H1 (cell line): ENCODE data around the gene SEMA7A. TPM values are rescaled to one million over a fixed set of nuclear protein-coding genes. Genes with fewer than 3 reads are reported as not detected.

Experiments used
- CTCF ChIA-PET: fragments of 300-600 bp; sonication (Branson Sonifier 250); formaldehyde crosslinking; loops from one replicate; lab custom pipeline; 2021; ENCODE audit not compliant: partially characterized antibody; lab: Charles Lee
- POLR2A ChIA-PET: fragments of 300-600 bp; sonication (Branson Sonifier 250); formaldehyde crosslinking; loops from one replicate; lab custom pipeline; 2021; ENCODE audit warnings: inconsistent platforms; ENCODE audit not compliant: partially characterized antibody; lab: Charles Lee
- DNase-seq, 2 experiments: peaks; one replicate each; pipeline versions ENCODE4 v3.0.0 to v3.0.0-alpha.2; 2010 to 2022; ENCODE audit warnings: low spot score in 2 of 2, low read depth in 1 of 2, mixed read lengths in 1 of 2
- FAIRE-seq: peaks from 2 replicates; lab custom pipeline; 2011; peaks lifted over from hg19 to GRCh38; lab: Jason Lieb, UNC
- H2AFZ ChIP-seq: 2 replicates; pipeline ENCODE4 v1.8.1; 2012; ENCODE audit warnings: low read length, inconsistent platforms
- H2AK5ac ChIP-seq: 2 replicates; pipeline ENCODE4 v1.6.1; 2013; ENCODE audit warnings: low read depth, low read length
- H2BK120ac ChIP-seq: replicated peaks from 2 replicates; pipeline ENCODE3; 2013; ENCODE audit warnings: low read depth, low read length, inconsistent platforms
- H2BK12ac ChIP-seq: 2 replicates; pipeline ENCODE4 v1.6.1; 2013; ENCODE audit warnings: low read depth, low read length
- H2BK15ac ChIP-seq: 2 replicates; pipeline ENCODE4 v1.6.1; 2013; ENCODE audit warnings: low read length
- H2BK20ac ChIP-seq: 2 replicates; pipeline ENCODE4 v1.6.1; 2013; ENCODE audit warnings: low read length
- H2BK5ac ChIP-seq: 2 replicates; pipeline ENCODE4 v1.6.1; 2013; ENCODE audit warnings: low read depth, low read length
- H3K14ac ChIP-seq: 2 replicates; pipeline ENCODE4 v1.6.1; 2013; ENCODE audit warnings: inconsistent platforms; ENCODE audit not compliant: insufficient read length
- H3K18ac ChIP-seq: 2 replicates; pipeline ENCODE4 v1.6.1; 2013; ENCODE audit warnings: low read length; ENCODE audit errors: extremely low read depth
- H3K23ac ChIP-seq: 2 replicates; pipeline ENCODE4 v1.6.1; 2013; ENCODE audit warnings: inconsistent platforms; ENCODE audit not compliant: insufficient read length
- H3K23me2 ChIP-seq: 2 replicates; pipeline ENCODE4 v1.6.1; 2013; ENCODE audit warnings: low read depth, low read length
- H3K27ac ChIP-seq: 2 replicates; pipeline ENCODE4 v1.6.1; 2011; ENCODE audit warnings: low read depth, low read length, inconsistent platforms
- H3K27me3 ChIP-seq, 4 experiments: replicated peaks in 1 of 4; 1 replicate in 1 of 4; 2 replicates in 3 of 4; pipeline versions ENCODE4 v1.6.1 to v1.8.1; 2011 to 2013; ENCODE audit warnings: low read length in 3 of 4, mild to moderate bottlenecking in 3 of 4, inconsistent platforms in 2 of 4, mixed read lengths in 2 of 4, moderate library complexity in 1 of 4; ENCODE audit not compliant: control insufficient read depth in 3 of 4, insufficient read depth in 3 of 4; ENCODE audit errors: extremely low read depth in 1 of 4
- H3K36me3 ChIP-seq, 4 experiments: 2 replicates each; pipeline versions ENCODE4 v1.6.1 to v1.8.1; 2011 to 2013; ENCODE audit warnings: mild to moderate bottlenecking in 4 of 4, low read length in 3 of 4, moderate library complexity in 2 of 4, control low read depth in 1 of 4, inconsistent platforms in 1 of 4; ENCODE audit not compliant: insufficient read depth in 4 of 4, control insufficient read depth in 2 of 4
- H3K4ac ChIP-seq: replicated peaks from 2 replicates; pipeline ENCODE3; 2013; ENCODE audit warnings: low read length, low read depth, mixed read lengths, inconsistent platforms; ENCODE audit not compliant: insufficient read length
- H3K4me1 ChIP-seq, 4 experiments: replicated peaks in 1 of 4; 1 replicate in 1 of 4; 2 replicates in 3 of 4; pipeline versions ENCODE4 v1.6.1 to v1.8.1; 2011 to 2013; ENCODE audit warnings: low read length in 3 of 4, inconsistent platforms in 2 of 4, mixed read lengths in 1 of 4; ENCODE audit not compliant: insufficient read depth in 4 of 4, control insufficient read depth in 3 of 4
- H3K4me2 ChIP-seq, 2 experiments: 2 replicates each; pipeline versions ENCODE4 v1.6.1 to v1.8.1; 2011 to 2013; ENCODE audit warnings: low read depth in 2 of 2, low read length in 2 of 2, control low read depth in 1 of 2, inconsistent platforms in 1 of 2, mild to moderate bottlenecking in 1 of 2; ENCODE audit not compliant: insufficient read depth in 1 of 2
- H3K4me3 ChIP-seq, 4 experiments: fragments of 200-600, 300-600 bp in 1 of 4; sonication (generic), shearing (Covaris generic), sonication (Bioruptor Twin) in 1 of 4; 2 replicates each; pipeline versions ENCODE4 v1.5.1 to v1.8.1; 2011 to 2016; ENCODE audit warnings: low read length in 4 of 4, low read depth in 3 of 4, control low read depth in 2 of 4, inconsistent platforms in 2 of 4, mild to moderate bottlenecking in 2 of 4, mixed read lengths in 1 of 4, moderate library complexity in 1 of 4; ENCODE audit not compliant: insufficient read depth in 2 of 4; ENCODE audit errors: extremely low read depth in 1 of 4
- H3K56ac ChIP-seq: replicated peaks from 2 replicates; pipeline ENCODE3; 2013; ENCODE audit warnings: low read depth, mild to moderate bottlenecking, mixed read lengths, low read length, inconsistent platforms; ENCODE audit not compliant: insufficient read length
- H3K79me1 ChIP-seq: 2 replicates; pipeline ENCODE4 v1.6.1; 2013; ENCODE audit warnings: low read depth, low read length, control low read depth
- H3K79me2 ChIP-seq, 2 experiments: 2 replicates each; pipeline versions ENCODE4 v1.6.1 to v1.8.1; 2012 to 2013; ENCODE audit warnings: low read length in 2 of 2, mild to moderate bottlenecking in 2 of 2, inconsistent platforms in 1 of 2; ENCODE audit not compliant: insufficient read depth in 2 of 2, control insufficient read depth in 1 of 2
- H3K9ac ChIP-seq, 4 experiments: replicated peaks in 1 of 4; 1 replicate in 1 of 4; 2 replicates in 3 of 4; pipeline versions ENCODE4 v1.6.1 to v1.8.1; 2011 to 2013; ENCODE audit warnings: low read depth in 3 of 4, low read length in 3 of 4, control low read depth in 2 of 4, mild to moderate bottlenecking in 2 of 4, moderate library complexity in 2 of 4, inconsistent platforms in 1 of 4; ENCODE audit errors: extremely low read depth in 1 of 4
- H3K9me3 ChIP-seq, 2 experiments: 2 replicates each; pipeline versions ENCODE4 v1.6.1 to v1.8.1; 2012 to 2013; ENCODE audit warnings: mild to moderate bottlenecking in 2 of 2, moderate library complexity in 2 of 2, control low read depth in 1 of 2, inconsistent platforms in 1 of 2, low read depth in 1 of 2, low read length in 1 of 2, mixed read lengths in 1 of 2; ENCODE audit not compliant: insufficient read depth in 2 of 2
- H4K20me1 ChIP-seq, 2 experiments: replicated peaks in 1 of 2; 2 replicates each; pipeline versions ENCODE3 to v1.8.1; 2011 to 2013; ENCODE audit warnings: inconsistent platforms in 2 of 2, low read length in 2 of 2, mild to moderate bottlenecking in 1 of 2; ENCODE audit not compliant: insufficient read depth in 2 of 2, control insufficient read depth in 1 of 2
- H4K5ac ChIP-seq: 2 replicates; pipeline ENCODE4 v1.6.1; 2013; ENCODE audit warnings: low read length, low read depth, mixed read lengths, inconsistent platforms; ENCODE audit not compliant: insufficient read length
- H4K8ac ChIP-seq: 2 replicates; pipeline ENCODE4 v1.8.0; 2013; ENCODE audit warnings: mild to moderate bottlenecking, moderate library complexity, low read length, inconsistent platforms; ENCODE audit not compliant: insufficient read depth; ENCODE audit errors: extremely low read depth
- H4K91ac ChIP-seq: replicated peaks from 2 replicates; pipeline ENCODE3; 2013; ENCODE audit warnings: low read length, mixed read lengths, inconsistent platforms; ENCODE audit not compliant: insufficient read length
- CHD2 ChIP-seq: IDR thresholded peaks from 2 replicates; pipeline ENCODE4 v1.6.1; 2012; ENCODE audit warnings: low read length, improper control_type of control experiment
- GTF2F1 ChIP-seq: IDR thresholded peaks from 2 replicates; pipeline ENCODE4 v1.6.1; 2012; ENCODE audit warnings: low read depth, low read length, improper control_type of control experiment, borderline replicate concordance
- HDAC2 ChIP-seq, 2 experiments: fragments of 300-600 bp in 1 of 2; sonication (generic) in 1 of 2; IDR thresholded peaks; 2 replicates each; pipeline ENCODE4 v1.6.1; 2011 to 2012; ENCODE audit warnings: low read depth in 2 of 2, low read length in 2 of 2, mild to moderate bottlenecking in 2 of 2, moderate library complexity in 2 of 2, borderline replicate concordance in 1 of 2, inconsistent platforms in 1 of 2
- HDAC6 ChIP-seq: IDR thresholded peaks from one replicate; pipeline ENCODE4 v1.7.1; 2012; ENCODE audit warnings: low read depth, mild to moderate bottlenecking, inconsistent platforms, low read length, moderate library complexity
- KDM1A ChIP-seq: fragments of 200-600, 300-600 bp; sonication (generic); IDR thresholded peaks from 2 replicates; pipeline ENCODE4 v1.7.1; 2016; ENCODE audit warnings: mild to moderate bottlenecking, low read length, borderline replicate concordance
- POU5F1 ChIP-seq: IDR thresholded peaks from 2 replicates; pipeline ENCODE4 v1.6.1; 2011; ENCODE audit warnings: low read depth, mild to moderate bottlenecking, low read length, moderate library complexity
- SIX5 ChIP-seq: IDR thresholded peaks from 2 replicates; pipeline ENCODE4 v1.6.1; 2011; ENCODE audit warnings: mild to moderate bottlenecking, low read depth, low read length
- SP1 ChIP-seq: IDR thresholded peaks from 2 replicates; pipeline ENCODE4 v1.6.1; 2011; ENCODE audit warnings: low read depth, low read length
- SP2 ChIP-seq: IDR thresholded peaks from 2 replicates; pipeline ENCODE4 v1.6.1; 2012; ENCODE audit warnings: mild to moderate bottlenecking, low read length, inconsistent platforms
- SP4 ChIP-seq: IDR thresholded peaks from 2 replicates; pipeline ENCODE4 v1.6.1; 2012; ENCODE audit warnings: low read length, inconsistent platforms
- TBP ChIP-seq: IDR thresholded peaks from 2 replicates; pipeline ENCODE4 v1.6.1; 2011; ENCODE audit warnings: low read depth, low read length, improper control_type of control experiment
- ZNF274 ChIP-seq: IDR thresholded peaks from 2 replicates; pipeline ENCODE4 v1.7.0; 2012; ENCODE audit warnings: low read length, borderline replicate concordance; ENCODE audit errors: extremely low read depth
- WGBS, 2 experiments: shearing (Covaris generic) in 1 of 2; methylation state at CpG; one replicate each; pipeline versions ENCODE4 v1.1.6 to v1.1.7; 2013 to 2015; ENCODE audit warnings: low lambda C conversion rate in 2 of 2, mixed read lengths in 2 of 2, inconsistent platforms in 1 of 2, low coverage in 1 of 2, missing lambda C conversion rate in 1 of 2; ENCODE audit not compliant: insufficient replicate concordance in 2 of 2, insufficient coverage in 1 of 2, insufficient read length in 1 of 2; ENCODE audit errors: extremely low coverage in 1 of 2, missing lambda C conversion rate in 1 of 2; 5-methylcytosine and 5-hydroxymethylcytosine counted together
- polyA plus RNA-seq, 7 experiments: library from polyadenylated mRNA; depleted of rRNA in 3 of 7; stranded (reverse) in 5 of 7; unstranded in 2 of 7; fragments of >200 nt in 5 of 7; fragments of 200-250 nt in 2 of 7; gene quantifications; 1 replicate in 5 of 7; 2 replicates in 1 of 7; 4 replicates in 1 of 7; pipeline versions ENCODE4 v1.2.1 to v1.2.3, GENCODE V29; 2011 to 2013; ENCODE audit warnings: missing spikeins in 2 of 7, mixed read lengths in 2 of 7
- total RNA-seq: library from RNA; stranded (reverse); fragmentation: NEBNext Ultra II Directional; extraction: Animal tissue kit (Norgen Biotek cat#: 25700); gene quantifications from 2 replicates; pipeline ENCODE4 v1.2.1, GENCODE V29; 2021

SEMA7A gene
- total and polyA plus RNA-seq, 2 of the 8 experiments (the other 6 are each of a cell fraction or from before 2014, with no cell fraction given), result 10.7 to 15.0 TPM

DNA sequence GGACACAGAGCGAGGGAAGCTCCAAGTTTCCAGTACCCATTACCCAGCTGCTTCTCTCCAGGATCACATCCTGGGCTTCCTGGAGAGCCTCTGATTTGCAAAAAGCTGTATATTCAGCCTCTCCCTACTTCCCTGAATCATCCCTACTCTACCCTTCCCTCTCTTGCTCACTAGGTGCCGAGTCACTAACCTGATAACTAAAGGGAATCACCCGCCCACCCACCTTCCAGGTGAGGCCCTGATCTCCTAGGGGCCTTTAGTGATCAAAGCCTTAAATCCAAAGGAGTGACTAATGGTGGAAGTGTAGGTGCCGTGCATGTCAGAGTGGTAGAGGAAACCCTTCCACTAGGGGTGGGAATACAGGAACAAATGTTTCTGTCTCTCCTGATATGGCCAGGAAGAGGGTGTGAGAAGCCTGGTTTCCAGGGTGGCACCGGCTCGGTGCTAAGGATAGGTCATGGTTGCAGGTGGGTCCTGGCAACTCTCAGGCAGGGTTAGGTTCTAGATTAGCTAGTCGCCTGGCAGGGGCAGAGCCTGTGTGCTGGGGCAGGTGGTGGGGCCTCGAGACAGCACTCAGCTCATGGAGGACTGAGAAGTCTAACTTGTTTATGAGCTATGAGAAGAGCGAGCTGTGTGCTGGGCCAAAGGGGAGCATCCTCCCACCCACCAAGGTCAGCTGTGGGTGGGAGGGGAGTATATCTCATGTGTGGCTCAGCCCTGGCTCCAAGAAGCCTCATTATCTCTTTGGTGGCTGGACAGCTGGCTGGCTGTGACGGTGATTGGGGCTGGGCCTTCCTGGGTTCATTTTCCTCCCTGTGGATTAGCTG is 10.1 kb downstream of the SEMA7A start:
- Histone ChIP-seq H3K79me2 (0 out of 4 replicates have a peak, but pooled peaks cover 0 to 6% of the 10 kb centered on the region in 2 experiments), H3K18ac (0 out of 2 replicates have a peak overlapping the region, but pooled peaks have one; percentile 51)

More for the DNA sequence above, 10.1 kb downstream of the SEMA7A start:
- DNase-seq, result no peak
- TF ChIP-seq POU5F1, result no peak
- TF ChIP-seq GTF2F1, result no peak
- TF ChIP-seq CHD2, result no peak
- no peak for TF ChIP-seq SP1
- TF ChIP-seq TBP, result no peak
- no peak for TF ChIP-seq SIX5
- no peak for TF ChIP-seq HDAC6
- TF ChIP-seq HDAC2 (IDR thresholded peaks at IDR 0.05; ENCODE audit: borderline replicate concordance in 1 of 2, low read depth in 2 of 2, low read length in 2 of 2), result no peak
- no peak for TF ChIP-seq SP4
- TF ChIP-seq ZNF274, result no peak
- no peak for TF ChIP-seq KDM1A
- TF ChIP-seq SP2, result no peak
- H3K14ac ChIP-seq, result no peak overlapping the region
- H3K36me3 ChIP-seq, result no peaks in the 10 kb centered on the region
- peak overlapping the region; percentile 83; the same call in 1 of the 2 replicates for H2AK5ac ChIP-seq
- no peak overlapping the region for H2BK20ac ChIP-seq
- H4K20me1 ChIP-seq, result peaks cover 7 to 22% of the 10 kb centered on the region in 2 experiments
- H3K4me1 ChIP-seq, result peaks cover 7 to 27% (median 20%) of the 10 kb centered on the region in 4 experiments
- H2AFZ ChIP-seq, result no peak overlapping the region
- H4K8ac ChIP-seq, result no peak overlapping the region; the same call in 1 of the 2 replicates
- no peak for FAIRE-seq
- peak overlapping the region; percentile 84; the same call in 1 of the 2 replicates for H2BK5ac ChIP-seq
- no peak overlapping the region for H3K23ac ChIP-seq
- H3K9me3 ChIP-seq, result no peaks in the 10 kb centered on the region
- no peak overlapping the region for H3K56ac ChIP-seq
- WGBS, 2 experiments, result 89% methylated on average over 10 of the region's 10 CpGs; no CpG with 5 or more reads in 1 of the 2 experiments
- H3K27ac ChIP-seq, result no peak overlapping the region
- peak overlapping the region; percentile 15 to 20; a peak in 1 of 4 replicates for H3K4me2 ChIP-seq
- H3K4ac ChIP-seq, result peak overlapping the region; percentile 54
- POLR2A ChIA-PET, result interaction anchor here (0.6 to 1.3 kb wide), 3 partner anchors 10 to 21 kb away, joined by 3 to 5 read pairs (median 3); partner anchors contain the start of gene SEMA7A
- no peak overlapping the region for H2BK15ac ChIP-seq
- peak overlapping the region; percentile 36 for H4K91ac ChIP-seq
- no peak overlapping the region for H2BK120ac ChIP-seq
- no peak overlapping the region for H4K5ac ChIP-seq
- H3K4me3 ChIP-seq, result no peak overlapping the region
- no peak overlapping the region for H3K9ac ChIP-seq
- peak overlapping the region; percentile 71; the same call in 1 of the 2 replicates for H2BK12ac ChIP-seq
- H3K23me2 ChIP-seq, result no peaks in the 10 kb centered on the region
- H3K79me1 ChIP-seq, result peaks cover 12% of the 10 kb centered on the region
- CTCF ChIA-PET, result interaction anchor here (0.8 to 41.3 kb wide), 11 partner anchors 8 to 190 kb away, joined by 3 to 1311 read pairs (median 5); partner anchors contain the start of genes CYP11A1 and SEMA7A
- H3K27me3 ChIP-seq, result no peaks in the 10 kb centered on the region
